Subcutaneous adipose tissue (tissue), 4 donors: Measurements from ENCODE around the gene GTPBP4. TPM values are rescaled to one million over a fixed set of nuclear protein-coding genes. Genes with fewer than 3 reads are reported as not detected.

Experiments
- CTCF ChIP-seq: fragments of 450-650 bp; IDR thresholded peaks from one replicate; pipeline ENCODE4 v1.5.1; 2016; ENCODE audit warnings: low read depth, mild to moderate bottlenecking, control low read depth, antibody characterized with exemption, moderate library complexity
- total RNA-seq, 4 donors: library from RNA; depleted of rRNA; stranded (reverse); fragments of >200 nt; gene quantifications; one replicate each; pipeline ENCODE4 v1.1.0, GENCODE V29; 2016

The GTPBP4 gene
- total RNA-seq, 4 donors from 2014 or later: 26.3 to 31.9 (median 29.6) TPM

DNA sequence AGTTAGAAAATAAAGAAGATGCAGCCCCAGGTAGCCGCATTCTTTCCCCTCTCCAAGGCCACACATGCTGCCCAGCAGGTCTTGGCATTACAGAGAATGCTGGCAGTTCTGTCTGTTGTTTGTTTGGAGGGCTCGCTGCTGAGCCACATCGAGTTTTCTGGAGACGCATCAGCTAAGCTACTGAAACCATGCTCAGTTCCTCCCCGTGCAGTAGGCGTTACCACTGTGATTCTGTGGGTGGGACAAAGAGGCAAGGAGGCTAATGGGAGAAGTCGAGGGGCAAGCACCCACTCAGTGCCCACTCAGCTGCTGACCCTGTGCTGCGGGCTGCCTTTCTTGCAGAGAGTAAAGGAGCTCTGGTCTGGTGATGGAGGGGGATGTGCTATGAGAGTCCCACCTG lies 15.5 kb upstream of the GTPBP4 start:
- no peak for TF ChIP-seq CTCF

- no peak for TF ChIP-seq CTCF
These were observed 14.0 kb upstream of the GTPBP4 start for GRCh38 chr10:974038-974784.

DNA sequence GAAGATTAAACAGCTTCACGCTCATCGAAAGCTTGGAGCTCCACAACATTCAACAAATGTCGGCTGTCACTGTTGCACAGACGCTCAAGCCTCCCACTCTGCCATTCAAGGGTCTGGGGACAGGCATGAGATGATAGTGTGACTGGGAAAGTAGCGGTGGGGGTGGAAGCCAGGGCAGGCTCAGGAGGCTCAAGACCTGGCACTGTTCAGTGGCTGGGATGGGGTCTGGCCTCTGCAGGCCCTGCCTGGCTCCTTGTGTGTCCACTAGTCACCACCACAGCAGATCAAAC lies 13.5 kb upstream of the GTPBP4 start:
- no peak for TF ChIP-seq CTCF

GRCh38 chr10:976316-976715 lies 11.9 kb upstream of the GTPBP4 start:
- TF ChIP-seq CTCF: no peak

DNA sequence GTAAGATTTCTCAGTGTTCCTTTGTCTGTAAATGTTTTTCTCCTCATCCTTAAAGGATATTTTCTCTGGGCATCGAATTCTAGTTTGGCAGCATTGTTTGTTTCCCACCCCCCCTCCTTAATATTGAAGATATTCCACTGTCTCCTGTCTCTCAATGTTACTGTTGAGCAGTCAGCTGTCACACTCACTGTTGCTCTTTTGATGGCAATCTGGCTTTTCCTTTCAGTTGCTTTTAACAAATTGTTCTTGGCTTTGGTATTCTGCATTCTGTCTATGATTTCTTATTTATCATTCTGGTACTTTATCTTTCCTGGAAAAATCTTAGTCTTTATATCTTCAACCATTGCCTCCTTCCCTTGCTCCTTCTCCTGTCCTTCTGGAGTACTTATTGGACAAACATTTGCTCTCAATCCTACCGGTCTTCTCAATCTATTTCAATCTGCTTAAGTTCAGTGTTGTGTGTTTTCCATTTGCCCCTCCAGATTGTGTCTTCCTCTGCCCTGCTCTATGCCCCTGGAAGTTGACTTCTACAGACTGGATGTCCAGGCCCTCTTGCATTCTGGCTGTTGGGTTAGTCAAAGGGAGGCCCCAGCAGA lies 9.3 kb upstream of the GTPBP4 start:
- no peak for TF ChIP-seq CTCF

- no peak for TF ChIP-seq CTCF
These were observed 7.7 kb upstream of the GTPBP4 start for GRCh38 chr10:980468-981093.

- no peak for TF ChIP-seq CTCF
These were observed 4.8 kb upstream of the GTPBP4 start for GRCh38 chr10:983401-983800.
